IMR-90 (cell line): ENCODE data around the gene ADGRV1. TPM values are rescaled to one million over a fixed set of nuclear protein-coding genes. Genes with fewer than 3 reads are reported as not detected.
A peak's percentile ranks its signal among the peaks of the same experiment; 100 is the strongest.

Source experiments
- ATAC-seq: fragments of 200-7000 bp; cut with Tn5 transposase; 2 replicates; pipeline ENCODE4 v1.9.1; 2020; ENCODE audit warnings: low read depth, mild to moderate bottlenecking, moderate library complexity
- BruUV-seq: library from RNA; stranded (reverse); fragments of 400-500 nt; replicated peaks from 2 replicates; lab custom pipeline; 2021; lab: Mats Ljungman, UMichigan
- CTCF ChIA-PET: fragments of 300-600 bp; formaldehyde crosslinking; extraction: SDS; loops from one replicate; lab custom pipeline; 2021; ENCODE audit warnings: antibody characterized with exemption; lab: Yijun Ruan, JAX
- POLR2A ChIA-PET: fragments of 300-600 bp; sonication (Branson Sonifier 250); formaldehyde crosslinking; loops from one replicate; lab custom pipeline; 2022; ENCODE audit warnings: antibody characterized with exemption; ENCODE audit not compliant: unreplicated experiment; lab: Charles Lee
- DNase-seq: peaks from one replicate; pipeline ENCODE4 v3.0.0; 2013
- H2AFZ ChIP-seq: replicated peaks from 2 replicates; pipeline ENCODE3; 2013; ENCODE audit warnings: low read length, mild to moderate bottlenecking; ENCODE audit not compliant: poor library complexity
- H2AK5ac ChIP-seq: 2 replicates; pipeline ENCODE4 v1.6.1; 2013; ENCODE audit warnings: low read depth, low read length, inconsistent platforms
- H2AK9ac ChIP-seq: replicated peaks from 2 replicates; pipeline ENCODE3; 2013; ENCODE audit warnings: mild to moderate bottlenecking, low read depth, low read length, moderate library complexity; ENCODE audit not compliant: poor library complexity
- H2BK120ac ChIP-seq: 2 replicates; pipeline ENCODE4 v1.6.1; 2013; ENCODE audit warnings: low read depth, low read length, inconsistent platforms
- H2BK15ac ChIP-seq: 3 replicates; pipeline ENCODE4 v1.6.1; 2013; ENCODE audit warnings: low read depth, low read length, inconsistent platforms
- H2BK20ac ChIP-seq: 2 replicates; pipeline ENCODE4 v1.6.1; 2013; ENCODE audit warnings: low read depth, mild to moderate bottlenecking, inconsistent platforms, low read length, moderate library complexity
- H2BK5ac ChIP-seq: 2 replicates; pipeline ENCODE4 v1.6.1; 2013; ENCODE audit warnings: mild to moderate bottlenecking, low read depth, low read length, inconsistent platforms; ENCODE audit not compliant: poor library complexity, severe bottlenecking
- H3K14ac ChIP-seq: replicated peaks from 2 replicates; pipeline ENCODE4 v1.6.1; 2013; ENCODE audit warnings: low read depth, low read length, inconsistent platforms
- H3K18ac ChIP-seq: 2 replicates; pipeline ENCODE4 v1.6.1; 2013; ENCODE audit warnings: low read depth, low read length, control low read depth
- H3K23ac ChIP-seq: 2 replicates; pipeline ENCODE4 v1.6.1; 2013; ENCODE audit warnings: low read depth, low read length, inconsistent platforms
- H3K27ac ChIP-seq: 2 replicates; pipeline ENCODE4 v1.5.1; 2013; ENCODE audit warnings: mild to moderate bottlenecking, control low read depth, low read length; ENCODE audit not compliant: insufficient read depth
- H3K27me3 ChIP-seq: 2 replicates; pipeline ENCODE4 v1.6.1; 2013; ENCODE audit warnings: low read length; ENCODE audit not compliant: control insufficient read depth, insufficient read depth
- H3K36me3 ChIP-seq: 2 replicates; pipeline ENCODE4 v1.6.1; 2013; ENCODE audit warnings: low read length, mixed read lengths; ENCODE audit not compliant: control insufficient read depth, insufficient read depth
- H3K4ac ChIP-seq: 2 replicates; pipeline ENCODE4 v1.6.1; 2013; ENCODE audit warnings: low read depth, low read length, inconsistent platforms
- H3K4me1 ChIP-seq: 2 replicates; pipeline ENCODE4 v1.6.1; 2013; ENCODE audit warnings: low read length, mixed read lengths; ENCODE audit not compliant: control insufficient read depth, insufficient read depth
- H3K4me2 ChIP-seq: 2 replicates; pipeline ENCODE4 v1.6.1; 2013; ENCODE audit warnings: low read depth, mild to moderate bottlenecking, control low read depth, low read length, moderate library complexity
- H3K4me3 ChIP-seq: 2 replicates; pipeline ENCODE4 v1.5.1; 2013; ENCODE audit warnings: low read depth, mild to moderate bottlenecking, control low read depth, low read length, moderate library complexity; ENCODE audit not compliant: insufficient read depth
- H3K56ac ChIP-seq: 2 replicates; pipeline ENCODE4 v1.6.1; 2013; ENCODE audit warnings: low read length, inconsistent platforms; ENCODE audit not compliant: insufficient read depth; ENCODE audit errors: extremely low read depth
- H3K79me1 ChIP-seq, 2 experiments: 2 replicates each; pipeline ENCODE4 v1.6.1; 2013; ENCODE audit warnings: low read length in 2 of 2, inconsistent platforms in 1 of 2, low read depth in 1 of 2
- H3K9ac ChIP-seq: 2 replicates; pipeline ENCODE4 v1.6.1; 2013; ENCODE audit warnings: low read depth, low read length, control low read depth
- H3K9me1 ChIP-seq: 2 replicates; pipeline ENCODE4 v1.6.1; 2013; ENCODE audit warnings: low read length, inconsistent platforms; ENCODE audit not compliant: insufficient read depth
- H3K9me3 ChIP-seq: 2 replicates; pipeline ENCODE4 v1.6.1; 2013; ENCODE audit warnings: low read length; ENCODE audit not compliant: control insufficient read depth, insufficient read depth
- H4K20me1 ChIP-seq: 2 replicates; pipeline ENCODE4 v1.6.1; 2013; ENCODE audit warnings: low read length, inconsistent platforms; ENCODE audit not compliant: insufficient read depth
- H4K5ac ChIP-seq: 2 replicates; pipeline ENCODE4 v1.6.1; 2013; ENCODE audit warnings: mild to moderate bottlenecking, low read depth, low read length, control low read depth
- H4K8ac ChIP-seq, 2 experiments: 2 replicates each; pipeline ENCODE4 v1.6.1; 2013; ENCODE audit warnings: low read depth in 2 of 2, low read length in 2 of 2, control low read depth in 1 of 2, inconsistent platforms in 1 of 2
- H4K91ac ChIP-seq: 2 replicates; pipeline ENCODE4 v1.6.1; 2013; ENCODE audit warnings: low read depth, low read length, inconsistent platforms; ENCODE audit not compliant: insufficient read depth
- BHLHE40 ChIP-seq: fragments of 150-350 bp; IDR thresholded peaks from 2 replicates; pipeline ENCODE4 v1.6.1; 2016; ENCODE audit warnings: mild to moderate bottlenecking, low read depth, low read length
- CEBPB ChIP-seq: IDR thresholded peaks from 2 replicates; pipeline ENCODE4 v1.6.1; 2012; ENCODE audit warnings: low read depth, low read length, improper control_type of control experiment
- CHD1 ChIP-seq: IDR thresholded peaks from 2 replicates; pipeline ENCODE4 v1.6.1; 2012; ENCODE audit warnings: low read depth, low read length, improper control_type of control experiment
- CTCF ChIP-seq: conservative IDR thresholded peaks from 2 replicates; pipeline ENCODE4 v1.5.1; 2012; ENCODE audit warnings: mild to moderate bottlenecking, low read depth, low read length, improper control_type of control experiment
- FOS ChIP-seq: fragments of 150-350 bp; IDR thresholded peaks from 2 replicates; pipeline ENCODE4 v1.6.1; 2016; ENCODE audit warnings: low read depth, low read length
- MAFK ChIP-seq: IDR thresholded peaks from 2 replicates; pipeline ENCODE4 v1.6.1; 2012; ENCODE audit warnings: low read depth, low read length, improper control_type of control experiment
- MAZ ChIP-seq: IDR thresholded peaks from 2 replicates; pipeline ENCODE4 v1.6.1; 2012; ENCODE audit warnings: low read depth, mild to moderate bottlenecking, low read length, improper control_type of control experiment, moderate library complexity, borderline replicate concordance
- MXI1 ChIP-seq: IDR thresholded peaks from 2 replicates; pipeline ENCODE4 v1.6.1; 2012; ENCODE audit warnings: low read depth, mild to moderate bottlenecking, low read length, moderate library complexity, borderline replicate concordance
- NFE2L2 ChIP-seq: fragments of 150-350 bp; IDR thresholded peaks from 2 replicates; pipeline ENCODE4 v1.6.1; 2016; ENCODE audit warnings: low read depth, mild to moderate bottlenecking, low read length
- POLR2A ChIP-seq: IDR thresholded peaks from 2 replicates; pipeline ENCODE4 v1.6.1; 2012; ENCODE audit warnings: mild to moderate bottlenecking, low read depth, low read length
- RAD21 ChIP-seq: IDR thresholded peaks from 2 replicates; pipeline ENCODE4 v1.6.1; 2012; ENCODE audit warnings: low read length, improper control_type of control experiment
- RCOR1 ChIP-seq: IDR thresholded peaks from 2 replicates; pipeline ENCODE4 v1.6.1; 2012; ENCODE audit warnings: mild to moderate bottlenecking, low read length, improper control_type of control experiment; ENCODE audit not compliant: insufficient replicate concordance
- RFX5 ChIP-seq: IDR thresholded peaks from 2 replicates; pipeline ENCODE4 v1.8.0; 2012; ENCODE audit warnings: low read depth, mild to moderate bottlenecking, low read length, moderate library complexity
- SMC3 ChIP-seq: fragments of 150-350 bp; IDR thresholded peaks from 2 replicates; pipeline ENCODE4 v1.6.1; 2016; ENCODE audit warnings: low read depth, mild to moderate bottlenecking, antibody characterized with exemption, low read length, moderate library complexity
- USF2 ChIP-seq: fragments of 150-350 bp; IDR thresholded peaks from 2 replicates; pipeline ENCODE4 v1.6.1; 2017; ENCODE audit warnings: mild to moderate bottlenecking, antibody characterized with exemption, low read length, low read depth
- WGBS, 2 experiments: methylation state at CpG; one replicate each; pipeline versions ENCODE4 v1.1.5 to v1.1.7; 2013; ENCODE audit warnings: missing lambda C conversion rate in 2 of 2; ENCODE audit not compliant: insufficient read length in 1 of 2; ENCODE audit errors: extremely low coverage in 2 of 2; 5-methylcytosine and 5-hydroxymethylcytosine counted together
- dilution Hi-C: fragments of 300-500 bp; cut with HindIII; formaldehyde crosslinking; loops from one replicate; pipeline ENCODE4 v1.14.3; 2018; ENCODE audit warnings: low sequenced_read_pairs; ENCODE audit not compliant: unreplicated experiment
- in situ Hi-C: fragments of 300-500 bp; cut with MboI; formaldehyde crosslinking; loops from 3 replicates; pipeline ENCODE4 v1.14.3; 2019; ENCODE audit warnings: low sequenced_read_pairs, inconsistent platforms, mixed read lengths
- intact Hi-C: fragments of 100-400 bp; cut with micrococcal nuclease; formaldehyde crosslinking; loops from 2 replicates; pipeline ENCODE4 v1.10.0; 2022
- polyA plus RNA-seq, 3 experiments: library from polyadenylated mRNA; depleted of rRNA; stranded (reverse); fragments of >200 nt; gene quantifications; 2 replicates each; pipeline ENCODE4 v1.2.3, GENCODE V29; 2012; ENCODE audit warnings: low replicate concordance in 1 of 3
- total RNA-seq: library from RNA; depleted of rRNA; stranded (reverse); fragments of >200 nt; gene quantifications from 2 replicates; pipeline ENCODE4 v1.2.3, GENCODE V29; 2012
- TF ChIP-seq, protein P1 (sequence below): fragments of 150-350 bp; IDR thresholded peaks from 2 replicates; pipeline ENCODE4 v1.6.1; 2016; ENCODE audit warnings: low read depth, mild to moderate bottlenecking, low read length, moderate library complexity, borderline replicate concordance

ADGRV1 gene
- total and polyA plus RNA-seq, 2 of the 4 experiments (the other 2 are of a cell fraction) = under 0.01 TPM; not detected in 1

GRCh38 chr5:91154338-91154737 is 595.7 kb downstream of the ADGRV1 start:
- no peak overlapping the region for H3K56ac ChIP-seq
- H3K27me3 ChIP-seq = no peaks in the 10 kb centered on the region
- no peaks in the 10 kb centered on the region for H3K36me3 ChIP-seq
- DNase-seq (no peak), ATAC-seq (no peak)
- no peaks in the 10 kb centered on the region; the same call in 1 of the 2 replicates for H3K4me1 ChIP-seq
- no CpG with 5 or more reads among the region's 9 CpGs for WGBS, 2 experiments
- no peaks in the 10 kb centered on the region for H3K9me1 ChIP-seq
- no peak overlapping the region for H3K4me2 ChIP-seq
- H3K79me1 ChIP-seq = no peaks in the 10 kb centered on the region
- ChIA-PET POLR2A (no interaction called here), CTCF (no interaction called here)
- TF ChIP-seq MXI1 = no peak
- no peak for TF ChIP-seq RFX5
- TF ChIP-seq NFE2L2 = no peak
- TF ChIP-seq RCOR1 = no peak
- no peak for TF ChIP-seq CHD1
- TF ChIP-seq MAFK = no peak
- TF ChIP-seq SMC3 = no peak
- TF ChIP-seq CTCF = no peak
- TF ChIP-seq, protein P1, sequence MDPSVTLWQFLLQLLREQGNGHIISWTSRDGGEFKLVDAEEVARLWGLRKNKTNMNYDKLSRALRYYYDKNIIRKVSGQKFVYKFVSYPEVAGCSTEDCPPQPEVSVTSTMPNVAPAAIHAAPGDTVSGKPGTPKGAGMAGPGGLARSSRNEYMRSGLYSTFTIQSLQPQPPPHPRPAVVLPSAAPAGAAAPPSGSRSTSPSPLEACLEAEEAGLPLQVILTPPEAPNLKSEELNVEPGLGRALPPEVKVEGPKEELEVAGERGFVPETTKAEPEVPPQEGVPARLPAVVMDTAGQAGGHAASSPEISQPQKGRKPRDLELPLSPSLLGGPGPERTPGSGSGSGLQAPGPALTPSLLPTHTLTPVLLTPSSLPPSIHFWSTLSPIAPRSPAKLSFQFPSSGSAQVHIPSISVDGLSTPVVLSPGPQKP = no peak
- no peak for TF ChIP-seq USF2
- TF ChIP-seq FOS = no peak
- no peak for TF ChIP-seq POLR2A
- TF ChIP-seq MAZ = no peak
- TF ChIP-seq RAD21 = no peak
- TF ChIP-seq BHLHE40 = no peak
- no peak for TF ChIP-seq CEBPB
- H4K20me1 ChIP-seq = no peaks in the 10 kb centered on the region
- no peak overlapping the region for H4K5ac ChIP-seq
- H3K4me3 ChIP-seq = no peak overlapping the region
- no peak overlapping the region for H3K4ac ChIP-seq
- dilution Hi-C loops (no loop called here), intact Hi-C loops (no loop called here), in situ Hi-C loops (no loop called here)
- no peak overlapping the region for H3K9ac ChIP-seq
- no TSS peak for BruUV-seq
- H2AK5ac ChIP-seq = 0 out of 2 replicates have a peak overlapping the region, but pooled peaks have one; percentile 38
- H3K9me3 ChIP-seq = no peaks in the 10 kb centered on the region
- H2BK120ac ChIP-seq = no peak overlapping the region
- no peak overlapping the region for H3K23ac ChIP-seq
- no peak overlapping the region for H4K8ac ChIP-seq
- H3K18ac ChIP-seq = no peak overlapping the region
- H3K27ac ChIP-seq = no peak overlapping the region
- H2AK9ac ChIP-seq = no peak overlapping the region
- H2AFZ ChIP-seq = no peak overlapping the region
- no peak overlapping the region for H3K14ac ChIP-seq
- H2BK20ac ChIP-seq = no peak overlapping the region
- H2BK5ac ChIP-seq = no peak overlapping the region
- H4K91ac ChIP-seq = no peak overlapping the region
- no peak overlapping the region for H2BK15ac ChIP-seq
